Ammon's horn (tissue), 1 donor: ENCODE measurements around the gene CEACAM21.
A peak's percentile ranks its signal among the peaks of the same experiment; 100 is the strongest.
"Not testable (repeated sequence)": the region's sequence is repeated elsewhere in the genome, so short reads cannot be mapped to it uniquely, and the experiment has no call there.

ENCODE experiments used
- DNase-seq: peaks from one replicate; pipeline ENCODE4 v3.0.0-alpha.2; 2016; ENCODE audit warnings: low spot score

Gene CEACAM21

GRCh38 chr19:41549884-41550283 lies 26.1 kb upstream of the CEACAM21 start:
- no peak for DNase-seq

GRCh38 chr19:41551212-41551610 lies 24.8 kb upstream of the CEACAM21 start:
- DNase-seq = no peak

GRCh38 chr19:41551711-41552110 lies 24.3 kb upstream of the CEACAM21 start:
- no peak for DNase-seq

- no peak for DNase-seq
Measured at GRCh38 chr19:41552558-41552957, 23.4 kb upstream of the CEACAM21 start.

- no peak for DNase-seq
Measured at GRCh38 chr19:41553804-41554203, 22.2 kb upstream of the CEACAM21 start.

- peak; percentile 59 for DNase-seq
Measured at GRCh38 chr19:41554907-41555306, 21.1 kb upstream of the CEACAM21 start.

- no peak for DNase-seq
Measured at GRCh38 chr19:41555748-41556147, 20.2 kb upstream of the CEACAM21 start.

- no peak for DNase-seq
Measured at GRCh38 chr19:41563854-41564514, 12.0 kb upstream of the CEACAM21 start.

GRCh38 chr19:41564515-41565378 lies 11.2 kb upstream of the CEACAM21 start:
- DNase-seq = no peak

- DNase-seq = no peak
Measured at GRCh38 chr19:41565379-41565720, 10.6 kb upstream of the CEACAM21 start.

- DNase-seq = no peak
Measured at GRCh38 chr19:41566001-41566400, 10.0 kb upstream of the CEACAM21 start.

GRCh38 chr19:41569481-41570150 lies 6.3 kb upstream of the CEACAM21 start:
- DNase-seq = no peak

- no peak for DNase-seq
Measured at GRCh38 chr19:41570179-41570578, 5.8 kb upstream of the CEACAM21 start.

- peak; percentile 80 for DNase-seq
Measured at GRCh38 chr19:41570639-41571112, 5.3 kb upstream of the CEACAM21 start.

- DNase-seq = no peak
Measured at GRCh38 chr19:41577144-41577830, 1.3 kb downstream of the CEACAM21 start.

GRCh38 chr19:41577833-41578232 lies 1.9 kb downstream of the CEACAM21 start:
- DNase-seq = no peak

GRCh38 chr19:41578886-41579285 lies 2.9 kb downstream of the CEACAM21 start:
- DNase-seq = no peak

GRCh38 chr19:41581068-41581467 lies 5.1 kb downstream of the CEACAM21 start:
- DNase-seq = not testable (repeated sequence)

- not testable (repeated sequence) for DNase-seq
Measured at GRCh38 chr19:41582577-41583182, 6.7 kb downstream of the CEACAM21 start.

- DNase-seq = no peak
Measured at GRCh38 chr19:41584260-41584810, 8.4 kb downstream of the CEACAM21 start.

- DNase-seq = no peak
Measured at GRCh38 chr19:41584931-41585330, 9.0 kb downstream of the CEACAM21 start.
